ENCODE results near the gene BICC1. TPM values are rescaled to one million over a fixed set of nuclear protein-coding genes. Genes with fewer than 3 reads are reported as not detected.

The BICC1 gene
- total RNA-seq, 1 experiment from 2014 or later, result not detected

DNA sequence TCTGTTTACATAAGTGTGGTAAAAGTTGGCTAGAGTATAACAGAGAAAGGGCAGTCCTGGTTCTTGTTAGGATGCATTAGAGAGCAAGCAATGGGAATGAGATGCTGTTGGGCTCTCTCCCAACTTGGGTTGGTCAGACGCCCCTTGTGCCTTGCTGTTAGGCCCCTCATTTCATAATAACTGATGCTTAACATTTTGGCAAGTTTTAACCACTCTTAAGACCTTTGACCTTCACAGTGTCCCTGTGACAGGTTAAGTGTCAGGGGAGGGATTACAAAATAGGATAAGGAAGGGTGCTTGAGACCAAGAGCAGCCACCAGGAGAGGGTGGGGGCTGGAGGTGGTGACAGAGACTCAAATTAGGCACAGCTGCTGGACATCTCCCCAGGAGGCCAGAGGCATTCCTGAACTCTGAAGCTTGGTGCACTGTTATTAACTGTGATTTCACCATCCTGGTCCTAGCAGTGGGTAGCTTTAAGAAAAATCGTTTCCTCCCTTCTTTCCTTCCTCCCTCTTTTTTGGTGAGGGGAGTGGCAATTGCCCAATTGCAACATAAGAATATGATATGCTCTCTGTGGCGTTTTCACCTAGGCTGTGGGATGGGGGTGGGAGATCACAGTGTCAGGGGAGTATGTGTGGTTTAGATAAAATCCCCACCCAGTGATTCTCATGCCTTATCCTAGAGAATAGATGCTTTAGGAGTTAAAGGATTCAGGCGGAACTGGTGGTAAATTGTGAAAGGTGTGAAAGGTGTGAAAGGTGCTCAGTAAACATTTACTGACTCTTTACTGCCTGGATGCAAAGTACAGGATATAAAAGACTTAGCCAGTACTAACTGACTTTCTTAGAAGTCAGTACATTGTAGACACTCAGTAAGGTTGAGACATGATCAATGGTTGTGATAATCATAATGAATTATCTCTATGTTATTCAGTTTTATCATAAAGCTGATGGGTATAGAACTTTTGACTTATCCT lies 270.5 kb downstream of the BICC1 start:
- no TSS peak for BruUV-seq (replicated peaks)
- Histone ChIP-seq H2AFZ (ENCODE audit: low read depth, low read length, poor library complexity, severe bottlenecking) (no peak overlapping the region), H3K36me3 (ENCODE audit: control insufficient read depth in 1 of 2, insufficient read depth in 2 of 2, low read length in 2 of 2) (no peaks in the 10 kb centered on the region), H3K79me2 (ENCODE audit: insufficient read depth, low read length) (no peaks in the 10 kb centered on the region), H3K9ac (ENCODE audit: low read length) (no peak overlapping the region), H3K27ac (ENCODE audit: low read depth, low read length) (no peak overlapping the region), H3K4me2 (ENCODE audit: low read length) (no peak overlapping the region), H3K4me1 (ENCODE audit: control insufficient read depth in 1 of 2, insufficient read depth in 2 of 2, low read length in 2 of 2) (no peaks in the 10 kb centered on the region), H3K27me3 (ENCODE audit: insufficient read depth, low read length) (no peaks in the 10 kb centered on the region), H3K9me3 (ENCODE audit: control insufficient read depth in 1 of 2, insufficient read depth in 1 of 2, low read depth in 1 of 2, low read length in 2 of 2) (no peaks in the 10 kb centered on the region), H3K4me3 (replicated peaks in 1 of 2; ENCODE audit: low read depth in 1 of 2, low read length in 2 of 2) (no peak overlapping the region), H3K9me2 (ENCODE audit: insufficient read depth) (no peaks in the 10 kb centered on the region), H4K20me1 (ENCODE audit: insufficient read depth) (no peaks in the 10 kb centered on the region)
- intact Hi-C loops (cut with micrococcal nuclease), result loop anchor here (1.0 to 10.0 kb wide), 7 partner anchors 172 to 1254 kb away; no protein-coding TSS in a partner anchor
- ChIA-PET RAD21 (ENCODE audit: low non-redundant PET in 1 of 2, low total read pairs in 2 of 2, uncharacterized antibody in 2 of 2, unreplicated experiment in 2 of 2) (no interaction called here), CTCF (interaction anchor here (0.8 to 1.0 kb wide), 3 partner anchors 169 to 797 kb away, joined by 3 read pairs; no protein-coding TSS in a partner anchor), POLR2A (no interaction called here)
- TF ChIP-seq EZH2phosphoT487 (IDR thresholded peaks at IDR 0.05; ENCODE audit: borderline replicate concordance) (no peak), CEBPB (IDR thresholded peaks at IDR 0.05; ENCODE audit: low read depth) (no peak), FOSL1 (IDR thresholded peaks at IDR 0.05; ENCODE audit: low read depth) (no peak), EZH2 (IDR thresholded peaks at IDR 0.05) (no peak), ZFX (IDR thresholded peaks at IDR 0.05) (no peak), SIN3A (IDR thresholded peaks at IDR 0.05; ENCODE audit: low read depth) (no peak), ELF1 (IDR thresholded peaks at IDR 0.05; ENCODE audit: borderline replicate concordance, low read depth) (no peak), CBX3 (IDR thresholded peaks at IDR 0.05; ENCODE audit: low read depth) (no peak)
- TF ChIP-seq, protein P1, sequence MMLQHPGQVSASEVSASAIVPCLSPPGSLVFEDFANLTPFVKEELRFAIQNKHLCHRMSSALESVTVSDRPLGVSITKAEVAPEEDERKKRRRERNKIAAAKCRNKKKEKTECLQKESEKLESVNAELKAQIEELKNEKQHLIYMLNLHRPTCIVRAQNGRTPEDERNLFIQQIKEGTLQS (IDR thresholded peaks at IDR 0.05), result no peak
- TF ChIP-seq, protein P2, sequence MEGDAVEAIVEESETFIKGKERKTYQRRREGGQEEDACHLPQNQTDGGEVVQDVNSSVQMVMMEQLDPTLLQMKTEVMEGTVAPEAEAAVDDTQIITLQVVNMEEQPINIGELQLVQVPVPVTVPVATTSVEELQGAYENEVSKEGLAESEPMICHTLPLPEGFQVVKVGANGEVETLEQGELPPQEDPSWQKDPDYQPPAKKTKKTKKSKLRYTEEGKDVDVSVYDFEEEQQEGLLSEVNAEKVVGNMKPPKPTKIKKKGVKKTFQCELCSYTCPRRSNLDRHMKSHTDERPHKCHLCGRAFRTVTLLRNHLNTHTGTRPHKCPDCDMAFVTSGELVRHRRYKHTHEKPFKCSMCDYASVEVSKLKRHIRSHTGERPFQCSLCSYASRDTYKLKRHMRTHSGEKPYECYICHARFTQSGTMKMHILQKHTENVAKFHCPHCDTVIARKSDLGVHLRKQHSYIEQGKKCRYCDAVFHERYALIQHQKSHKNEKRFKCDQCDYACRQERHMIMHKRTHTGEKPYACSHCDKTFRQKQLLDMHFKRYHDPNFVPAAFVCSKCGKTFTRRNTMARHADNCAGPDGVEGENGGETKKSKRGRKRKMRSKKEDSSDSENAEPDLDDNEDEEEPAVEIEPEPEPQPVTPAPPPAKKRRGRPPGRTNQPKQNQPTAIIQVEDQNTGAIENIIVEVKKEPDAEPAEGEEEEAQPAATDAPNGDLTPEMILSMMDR (IDR thresholded peaks at IDR 0.05 in 2 of 3, conservative IDR thresholded peaks at IDR 0.05 in 1 of 3; ENCODE audit: borderline replicate concordance in 1 of 3, insufficient read depth in 1 of 3, low read depth in 2 of 3, low read length in 2 of 3), result no peak
- TF ChIP-seq, protein P3, sequence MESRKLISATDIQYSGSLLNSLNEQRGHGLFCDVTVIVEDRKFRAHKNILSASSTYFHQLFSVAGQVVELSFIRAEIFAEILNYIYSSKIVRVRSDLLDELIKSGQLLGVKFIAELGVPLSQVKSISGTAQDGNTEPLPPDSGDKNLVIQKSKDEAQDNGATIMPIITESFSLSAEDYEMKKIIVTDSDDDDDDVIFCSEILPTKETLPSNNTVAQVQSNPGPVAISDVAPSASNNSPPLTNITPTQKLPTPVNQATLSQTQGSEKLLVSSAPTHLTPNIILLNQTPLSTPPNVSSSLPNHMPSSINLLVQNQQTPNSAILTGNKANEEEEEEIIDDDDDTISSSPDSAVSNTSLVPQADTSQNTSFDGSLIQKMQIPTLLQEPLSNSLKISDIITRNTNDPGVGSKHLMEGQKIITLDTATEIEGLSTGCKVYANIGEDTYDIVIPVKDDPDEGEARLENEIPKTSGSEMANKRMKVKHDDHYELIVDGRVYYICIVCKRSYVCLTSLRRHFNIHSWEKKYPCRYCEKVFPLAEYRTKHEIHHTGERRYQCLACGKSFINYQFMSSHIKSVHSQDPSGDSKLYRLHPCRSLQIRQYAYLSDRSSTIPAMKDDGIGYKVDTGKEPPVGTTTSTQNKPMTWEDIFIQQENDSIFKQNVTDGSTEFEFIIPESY (IDR thresholded peaks at IDR 0.05; ENCODE audit: extremely low read depth, insufficient replicate concordance, low read length), result no peak
- no peak for ATAC-seq
- DNase-seq (ENCODE audit: low read depth, low spot score), result no peak
